Liver (tissue), 9 donors: ENCODE measurements around the gene ZNF423. TPM values are rescaled to one million over a fixed set of nuclear protein-coding genes. Genes with fewer than 3 reads are reported as not detected.

Source experiments
- DNase-seq: peaks from one replicate; pipeline ENCODE4 v3.0.0-alpha.2; 2017; ENCODE audit warnings: low spot score
- H3K27ac ChIP-seq, 2 donors: one replicate each; pipeline ENCODE4 v1.7.0; 2013; ENCODE audit warnings: inconsistent platforms in 2 of 2, low read length in 2 of 2, control low read depth in 1 of 2, low read depth in 1 of 2, mild to moderate bottlenecking in 1 of 2
- H3K27me3 ChIP-seq, 4 donors: one replicate each; pipeline versions ENCODE4 v1.6.1 to v1.7.0; 2013; ENCODE audit warnings: low read length in 3 of 4, inconsistent platforms in 1 of 4, mild to moderate bottlenecking in 1 of 4, moderate library complexity in 1 of 4; ENCODE audit not compliant: control insufficient read depth in 4 of 4, insufficient read depth in 4 of 4
- H3K36me3 ChIP-seq, 4 donors: one replicate each; pipeline versions ENCODE4 v1.6.1 to v1.7.0; 2013; ENCODE audit warnings: low read length in 3 of 4, mild to moderate bottlenecking in 3 of 4, low read depth in 1 of 4, moderate library complexity in 1 of 4; ENCODE audit not compliant: control insufficient read depth in 4 of 4, insufficient read depth in 3 of 4
- H3K4me1 ChIP-seq, 4 donors: one replicate each; pipeline versions ENCODE4 v1.6.1 to v1.7.0; 2013; ENCODE audit warnings: low read length in 3 of 4, mild to moderate bottlenecking in 3 of 4, moderate library complexity in 1 of 4; ENCODE audit not compliant: control insufficient read depth in 4 of 4, insufficient read depth in 4 of 4
- H3K4me3 ChIP-seq, 3 donors: one replicate each; pipeline versions ENCODE4 v1.6.1 to v1.7.0; 2013; ENCODE audit warnings: low read length in 3 of 3, control low read depth in 1 of 3, low read depth in 1 of 3, mild to moderate bottlenecking in 1 of 3
- H3K9ac ChIP-seq, 2 donors: one replicate each; pipeline ENCODE4 v1.7.0; 2013; ENCODE audit warnings: low read length in 2 of 2, mild to moderate bottlenecking in 2 of 2, moderate library complexity in 2 of 2, control low read depth in 1 of 2, low read depth in 1 of 2
- H3K9me3 ChIP-seq, 4 donors: one replicate each; pipeline versions ENCODE4 v1.6.1 to v1.7.0; 2013; ENCODE audit warnings: low read length in 3 of 4; ENCODE audit not compliant: control insufficient read depth in 4 of 4
- CTCF ChIP-seq: fragments of 150-350 bp; IDR thresholded peaks from 2 replicates; pipeline ENCODE4 v1.5.1; 2017; ENCODE audit warnings: improper control_type of control experiment, low read depth, low read length; ENCODE audit not compliant: missing input control
- EGR1 ChIP-seq, 2 donors: IDR thresholded peaks; 2 replicates each; pipeline ENCODE4 v1.6.1; 2016 to 2018; ENCODE audit warnings: antibody characterized with exemption in 2 of 2, low read depth in 2 of 2
- FOXA1 ChIP-seq: IDR thresholded peaks from 2 replicates; pipeline ENCODE4 v1.6.1; 2016; ENCODE audit warnings: antibody characterized with exemption
- FOXA2 ChIP-seq: IDR thresholded peaks from 2 replicates; pipeline ENCODE4 v1.6.1; 2016; ENCODE audit warnings: antibody characterized with exemption
- GABPA ChIP-seq, 2 donors: IDR thresholded peaks in 1 of 2; conservative IDR thresholded peaks in 1 of 2; 2 replicates each; pipeline ENCODE4 v1.6.1; 2016; ENCODE audit warnings: antibody characterized with exemption in 2 of 2, mild to moderate bottlenecking in 1 of 2, moderate library complexity in 1 of 2
- HNF4A ChIP-seq, 2 donors: conservative IDR thresholded peaks; 2 replicates each; pipeline ENCODE4 v1.6.1; 2016; ENCODE audit warnings: antibody characterized with exemption in 2 of 2, mild to moderate bottlenecking in 2 of 2
- HNF4G ChIP-seq: IDR thresholded peaks from 2 replicates; pipeline ENCODE4 v1.6.1; 2016; ENCODE audit warnings: antibody characterized with exemption
- NR2F2 ChIP-seq: IDR thresholded peaks from 2 replicates; pipeline ENCODE4 v1.6.1; 2016; ENCODE audit warnings: antibody characterized with exemption
- RAD21 ChIP-seq, 2 donors: IDR thresholded peaks; 2 replicates each; pipeline ENCODE4 v1.6.1; 2016; ENCODE audit warnings: antibody characterized with exemption in 2 of 2, mild to moderate bottlenecking in 2 of 2
- REST ChIP-seq: IDR thresholded peaks from 2 replicates; pipeline ENCODE4 v1.6.1; 2016; ENCODE audit warnings: antibody characterized with exemption, mild to moderate bottlenecking
- TAF1 ChIP-seq: conservative IDR thresholded peaks from 2 replicates; pipeline ENCODE4 v1.6.1; 2016; ENCODE audit warnings: antibody characterized with exemption, mild to moderate bottlenecking
- ZBTB33 ChIP-seq: IDR thresholded peaks from 2 replicates; pipeline ENCODE4 v1.6.1; 2016; ENCODE audit warnings: antibody characterized with exemption
- WGBS: extraction: QIAGEN DNeasy Blood & Tissue Kit; methylation state at CpG from one replicate; pipeline ENCODE4 v1.1.7; 2013; 5-methylcytosine and 5-hydroxymethylcytosine counted together
- polyA plus RNA-seq, 2 donors: library from polyadenylated mRNA; stranded (reverse) in 1 of 2; unstranded in 1 of 2; fragments of 200-250 nt in 1 of 2; fragments of >200 nt in 1 of 2; fragmentation: Nextera tagmentation in 1 of 2; extraction: Ambion mirVana in 1 of 2; gene quantifications; one replicate each; pipeline versions ENCODE4 v1.2.1 to v1.2.3, GENCODE V29; 2013 to 2015
- total RNA-seq, 2 donors: library from RNA; depleted of rRNA; stranded (reverse); fragments of >200 nt; gene quantifications; one replicate each; pipeline ENCODE4 v1.2.3, GENCODE V29; 2014
- donor health status: healthy.
- donor health status: healthy.
- donor health status: healthy.
- donor health status: healthy.
- donor health status: healthy.

The ZNF423 gene
- total and polyA plus RNA-seq, 4 donors, result 0.24 to 1.6 (median 0.39) TPM

- TF ChIP-seq HNF4A (conservative IDR thresholded peaks at IDR 0.05) (no peak), FOXA1 (no peak)
Measured at GRCh38 chr16:49801290-49801689, 54.6 kb downstream of the ZNF423 start (continued).

GRCh38 chr16:49800876-49801275, 55.0 kb downstream of the ZNF423 start:
- H3K9me3 ChIP-seq, result no peaks in the 10 kb centered on the region
- TF ChIP-seq REST (no peak), GABPA (IDR thresholded peaks at IDR 0.05 in 1 of 2, conservative IDR thresholded peaks at IDR 0.05 in 1 of 2) (no peak), TAF1 (no peak), RAD21 (IDR thresholded peaks at IDR 0.05) (no peak), HNF4A (conservative IDR thresholded peaks at IDR 0.05) (no peak), CTCF (no peak), HNF4G (no peak), EGR1 (IDR thresholded peaks at IDR 0.05; ENCODE audit: low read depth in 2 of 2) (no peak), FOXA2 (no peak)
- no peaks in the 10 kb centered on the region for H3K36me3 ChIP-seq
- WGBS, result 74% methylated on average over 11 of the region's 11 CpGs
- no peak for DNase-seq
- no peaks in the 10 kb centered on the region for H3K4me1 ChIP-seq
- H3K27me3 ChIP-seq, result no peaks in the 10 kb centered on the region
- H3K4me3 ChIP-seq, result no peak overlapping the region
- no peak overlapping the region for H3K9ac ChIP-seq
- H3K27ac ChIP-seq, result no peak overlapping the region

- Histone ChIP-seq H3K4me1 (no peaks in the 10 kb centered on the region), H3K27me3 (no peaks in the 10 kb centered on the region), H3K27ac (no peak overlapping the region), H3K4me3 (no peak overlapping the region), H3K9ac (no peak overlapping the region), H3K36me3 (no peaks in the 10 kb centered on the region), H3K9me3 (no peaks in the 10 kb centered on the region)
- TF ChIP-seq NR2F2 (no peak), ZBTB33 (no peak)
- 82% methylated on average over 5 of the region's 5 CpGs for WGBS
- DNase-seq, result no peak
Measured at GRCh38 chr16:49800441-49800840, 55.5 kb downstream of the ZNF423 start.
